Neural cell (in vitro differentiated cells): ENCODE data around the gene CALY. TPM values are rescaled to one million over a fixed set of nuclear protein-coding genes. Genes with fewer than 3 reads are reported as not detected.
"Not testable (repeated sequence)": the region's sequence is repeated elsewhere in the genome, so short reads cannot be mapped to it uniquely, and the experiment has no call there.

Experiments used
- H2AFZ ChIP-seq: fragments of 200-600, 300-800 bp; sonication (generic), shearing (Covaris generic); 2 replicates; pipeline ENCODE4 v1.6.0; 2014; ENCODE audit warnings: low read depth, mild to moderate bottlenecking, antibody characterized with exemption, low read length, moderate library complexity
- H3F3A ChIP-seq: fragments of 200-600 bp; shearing (Covaris generic); 2 replicates; pipeline ENCODE4 v1.6.1; 2016; ENCODE audit warnings: mild to moderate bottlenecking, moderate library complexity, mixed read lengths, antibody characterized with exemption, low read length; ENCODE audit not compliant: insufficient read depth, poor library complexity, severe bottlenecking
- H3K27ac ChIP-seq: fragments of 200-600, 300-800 bp; sonication (generic), shearing (Covaris generic); 2 replicates; pipeline ENCODE4 v1.5.1; 2014; ENCODE audit warnings: mild to moderate bottlenecking, low read length, moderate library complexity
- H3K27me3 ChIP-seq: fragments of 300-800, 200-600 bp; sonication (generic), shearing (Covaris generic); 2 replicates; pipeline ENCODE4 v1.6.0; 2014; ENCODE audit warnings: mild to moderate bottlenecking, low read depth, low read length, moderate library complexity; ENCODE audit not compliant: insufficient read depth
- H3K36me3 ChIP-seq: fragments of 300-800, 200-600 bp; sonication (generic), shearing (Covaris generic); 2 replicates; pipeline ENCODE4 v1.5.1; 2014; ENCODE audit warnings: mild to moderate bottlenecking, antibody characterized with exemption, low read length, moderate library complexity; ENCODE audit not compliant: insufficient read depth
- H3K4me2 ChIP-seq: fragments of 300-800, 200-600 bp; sonication (generic), shearing (Covaris generic); 2 replicates; pipeline ENCODE4 v1.6.0; 2014; ENCODE audit warnings: mild to moderate bottlenecking, low read length
- H3K4me3 ChIP-seq: fragments of 300-800, 200-600 bp; sonication (generic), shearing (Covaris generic); 2 replicates; pipeline ENCODE4 v1.5.1; 2014; ENCODE audit warnings: mild to moderate bottlenecking, low read length, moderate library complexity
- H3K79me2 ChIP-seq: fragments of 200-600 bp; shearing (Covaris generic); replicated peaks from 2 replicates; pipeline ENCODE4 v1.6.0; 2014; ENCODE audit warnings: mild to moderate bottlenecking, low read length, moderate library complexity; ENCODE audit not compliant: insufficient read depth
- H3K9ac ChIP-seq: fragments of 300-800, 200-600 bp; sonication (generic), shearing (Covaris generic); 2 replicates; pipeline ENCODE4 v1.6.1; 2016; ENCODE audit warnings: mild to moderate bottlenecking, low read length, mixed read lengths
- H3K9me2 ChIP-seq: fragments of 200-600 bp; shearing (Covaris generic); 2 replicates; pipeline ENCODE4 v1.6.1; 2016; ENCODE audit warnings: mild to moderate bottlenecking, low read length, mixed read lengths; ENCODE audit not compliant: insufficient read depth
- H3K9me3 ChIP-seq: fragments of 200-600, 300-800 bp; sonication (generic), shearing (Covaris generic); 2 replicates; pipeline ENCODE4 v1.6.1; 2016; ENCODE audit warnings: mild to moderate bottlenecking, mixed run types, low read length, moderate library complexity, mixed read lengths
- H4K20me1 ChIP-seq: fragments of 200-600 bp; shearing (Covaris generic); 2 replicates; pipeline ENCODE4 v1.6.1; 2016; ENCODE audit warnings: mild to moderate bottlenecking, mixed run types; ENCODE audit not compliant: insufficient read depth
- EP300 ChIP-seq: fragments of 450-650 bp; conservative IDR thresholded peaks from 2 replicates; pipeline ENCODE4 v1.6.1; 2014; ENCODE audit warnings: antibody characterized with exemption, mild to moderate bottlenecking, moderate library complexity; ENCODE audit not compliant: poor library complexity, severe bottlenecking
- EZH2 ChIP-seq: fragments of 200-600, 300-800 bp; shearing (Covaris generic), sonication (generic); IDR thresholded peaks from 2 replicates; pipeline ENCODE4 v1.6.1; 2014; ENCODE audit warnings: antibody characterized with exemption, low read length, borderline replicate concordance, mild to moderate bottlenecking; ENCODE audit not compliant: insufficient read depth, poor library complexity, severe bottlenecking
- MXI1 ChIP-seq: fragments of 450-650 bp; conservative IDR thresholded peaks from 2 replicates; pipeline ENCODE4 v1.6.1; 2014; ENCODE audit warnings: antibody characterized with exemption, mild to moderate bottlenecking; ENCODE audit not compliant: poor library complexity, severe bottlenecking
- POLR2AphosphoS5 ChIP-seq: IDR thresholded peaks from 2 replicates; pipeline ENCODE4 v1.6.1; 2012
- RAD21 ChIP-seq: fragments of 450-650 bp; conservative IDR thresholded peaks from 2 replicates; pipeline ENCODE4 v1.6.1; 2014; ENCODE audit warnings: antibody characterized with exemption, mild to moderate bottlenecking, moderate library complexity
- REST ChIP-seq: IDR thresholded peaks from 2 replicates; pipeline ENCODE4 v1.6.1; 2012; ENCODE audit warnings: borderline replicate concordance
- SMC3 ChIP-seq: fragments of 450-650 bp; conservative IDR thresholded peaks from 2 replicates; pipeline ENCODE4 v1.6.1; 2014; ENCODE audit warnings: antibody characterized with exemption, mild to moderate bottlenecking, moderate library complexity; ENCODE audit not compliant: poor library complexity
- TAF1 ChIP-seq: IDR thresholded peaks from 2 replicates; pipeline ENCODE4 v1.6.1; 2012; ENCODE audit warnings: low read depth
- polyA plus RNA-seq: library from polyadenylated mRNA; depleted of rRNA; stranded (reverse); fragments of >200 nt; gene quantifications from 2 replicates; pipeline ENCODE4 v1.2.3, GENCODE V29; 2014
- TF ChIP-seq, protein P1 (sequence below): fragments of 450-650 bp; IDR thresholded peaks from 2 replicates; pipeline ENCODE4 v1.5.1; 2014; ENCODE audit warnings: antibody characterized with exemption, mild to moderate bottlenecking, moderate library complexity; ENCODE audit not compliant: poor library complexity, severe bottlenecking

CALY gene
- polyA plus RNA-seq, 1 donor from 2014 or later: 3.7 TPM

- not testable (repeated sequence) for H3K9me2 ChIP-seq, H3F3A ChIP-seq, H3K79me2 ChIP-seq, H3K27me3 ChIP-seq, H2AFZ ChIP-seq, H3K36me3 ChIP-seq, H3K27ac ChIP-seq, H4K20me1 ChIP-seq, H3K9me3 ChIP-seq, H3K4me3 ChIP-seq, H3K9ac ChIP-seq, H3K4me2 ChIP-seq
Measured at GRCh38 chr10:133376183-133376582, 39.5 kb upstream of the CALY start.

- Histone ChIP-seq H3K27ac (no peak overlapping the region), H3K36me3 (no peaks in the 10 kb centered on the region), H3F3A (no peaks in the 10 kb centered on the region), H3K79me2 (peaks cover 4% of the 10 kb centered on the region), H3K9ac (no peak overlapping the region), H2AFZ (no peak overlapping the region), H4K20me1 (no peaks in the 10 kb centered on the region), H3K4me3 (no peak overlapping the region), H3K9me2 (no peaks in the 10 kb centered on the region), H3K4me2 (no peak overlapping the region), H3K27me3 (peaks cover 9% of the 10 kb centered on the region), H3K9me3 (no peaks in the 10 kb centered on the region)
- no peak for TF ChIP-seq RAD21
- TF ChIP-seq MXI1: no peak
- no peak for TF ChIP-seq TAF1
- no peak for TF ChIP-seq POLR2AphosphoS5
- TF ChIP-seq REST: no peak
- no peak for TF ChIP-seq EP300
- no peak for TF ChIP-seq EZH2
- no peak for TF ChIP-seq SMC3
- TF ChIP-seq, protein P1, sequence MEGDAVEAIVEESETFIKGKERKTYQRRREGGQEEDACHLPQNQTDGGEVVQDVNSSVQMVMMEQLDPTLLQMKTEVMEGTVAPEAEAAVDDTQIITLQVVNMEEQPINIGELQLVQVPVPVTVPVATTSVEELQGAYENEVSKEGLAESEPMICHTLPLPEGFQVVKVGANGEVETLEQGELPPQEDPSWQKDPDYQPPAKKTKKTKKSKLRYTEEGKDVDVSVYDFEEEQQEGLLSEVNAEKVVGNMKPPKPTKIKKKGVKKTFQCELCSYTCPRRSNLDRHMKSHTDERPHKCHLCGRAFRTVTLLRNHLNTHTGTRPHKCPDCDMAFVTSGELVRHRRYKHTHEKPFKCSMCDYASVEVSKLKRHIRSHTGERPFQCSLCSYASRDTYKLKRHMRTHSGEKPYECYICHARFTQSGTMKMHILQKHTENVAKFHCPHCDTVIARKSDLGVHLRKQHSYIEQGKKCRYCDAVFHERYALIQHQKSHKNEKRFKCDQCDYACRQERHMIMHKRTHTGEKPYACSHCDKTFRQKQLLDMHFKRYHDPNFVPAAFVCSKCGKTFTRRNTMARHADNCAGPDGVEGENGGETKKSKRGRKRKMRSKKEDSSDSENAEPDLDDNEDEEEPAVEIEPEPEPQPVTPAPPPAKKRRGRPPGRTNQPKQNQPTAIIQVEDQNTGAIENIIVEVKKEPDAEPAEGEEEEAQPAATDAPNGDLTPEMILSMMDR: no peak
Measured at GRCh38 chr10:133375357-133376115, 38.8 kb upstream of the CALY start.
